Dedifferentiated amniotic fluid mesenchymal stem cell (primary cell): ENCODE data around the gene UBQLN4.
"Not testable (repeated sequence)": the region's sequence is repeated elsewhere in the genome, so short reads cannot be mapped to it uniquely, and the experiment has no call there.

Experiments
- DNase-seq: peaks from one replicate; pipeline ENCODE4 v3.0.0-alpha.2; 2016; ENCODE audit errors: extremely low spot score

The UBQLN4 gene

GRCh38 chr1:156062189-156062588 is 8.6 kb upstream of the UBQLN4 start:
- no peak for DNase-seq

- DNase-seq, result no peak
Measured at GRCh38 chr1:156060937-156061636, 7.5 kb upstream of the UBQLN4 start, which contains the start of gene RAB25. RAB25 (plus strand) TSS chr1:156061160; CDS start chr1:156061401, 241 bp downstream.

DNA sequence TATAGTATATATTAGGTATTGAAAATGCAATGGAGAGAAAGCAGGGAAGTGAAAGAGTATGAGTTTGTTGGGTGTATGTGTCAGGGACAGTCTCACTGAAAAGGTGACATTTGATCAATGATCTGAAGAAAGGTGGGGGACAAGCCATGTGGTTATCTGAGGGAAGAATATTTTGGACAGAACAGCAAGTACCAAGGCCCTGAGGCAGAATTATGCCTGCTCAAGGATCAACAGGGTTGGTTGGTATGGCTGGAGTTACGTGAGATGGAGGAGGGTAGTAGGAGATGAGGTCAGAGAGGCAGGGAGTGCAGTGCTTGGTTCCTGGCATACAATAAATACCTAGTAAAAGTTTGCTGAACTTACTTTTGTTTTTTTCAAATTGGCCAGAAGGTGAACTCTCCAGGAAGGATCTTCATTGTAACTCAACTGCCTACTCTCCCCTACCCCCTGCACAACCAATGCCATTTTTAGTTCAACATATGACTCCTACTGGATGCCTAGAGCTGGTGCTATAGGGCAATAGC is 2.8 kb upstream of the UBQLN4 start:
- DNase-seq, result no peak

- no peak for DNase-seq
Measured at GRCh38 chr1:156055281-156056048, 1.9 kb upstream of the UBQLN4 start.

- peak; percentile 98 for DNase-seq
Measured at GRCh38 chr1:156054500-156055280, 1.1 kb upstream of the UBQLN4 start, which contains the start of gene LAMTOR2. LAMTOR2 (plus strand) TSS chr1:156054782; CDS start chr1:156054890, 108 bp downstream.

DNA sequence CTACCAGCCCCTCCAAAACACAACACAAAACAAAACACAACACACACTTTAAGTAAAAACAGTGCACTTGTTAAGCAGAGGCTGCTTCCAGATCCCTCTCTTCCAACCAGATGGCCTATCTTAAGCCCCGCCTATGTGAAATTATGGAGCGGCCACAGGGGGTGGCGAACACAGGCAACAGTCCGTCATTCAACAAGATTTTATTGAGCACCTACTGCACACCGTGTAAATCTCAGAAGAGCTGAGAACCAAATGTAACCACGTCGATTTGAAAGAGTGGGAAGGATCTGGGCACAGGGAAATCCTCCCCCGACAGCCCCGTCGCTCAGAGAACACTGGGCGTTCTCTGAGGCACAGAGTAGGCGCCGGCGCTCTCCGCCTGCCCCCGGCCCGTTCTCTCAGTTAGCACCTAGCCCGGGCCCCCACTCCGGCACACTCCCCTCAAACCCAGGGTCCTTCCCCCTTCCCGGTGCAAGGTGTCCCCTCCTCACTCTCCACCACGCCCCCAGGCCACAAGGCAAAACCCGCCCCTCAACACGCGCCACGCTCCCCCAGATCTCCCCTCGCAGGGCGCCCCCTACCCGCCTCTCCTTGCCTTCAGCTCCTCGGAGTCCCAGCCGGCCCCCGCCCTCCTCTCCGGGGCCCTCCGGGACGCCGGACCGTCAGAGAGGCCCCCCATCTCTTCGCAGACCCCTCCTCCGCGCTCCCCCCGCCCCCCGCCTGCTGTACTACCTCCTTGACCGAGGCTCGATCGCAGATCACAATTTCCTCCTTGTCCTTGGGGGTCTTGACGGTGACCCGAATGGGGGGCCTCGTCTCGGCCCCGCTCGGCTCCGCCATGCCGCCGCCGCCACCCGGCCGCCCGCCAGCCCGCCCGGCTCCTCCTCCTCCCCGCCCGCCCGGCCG is 483 bp downstream of the UBQLN4 start:
- peak; percentile 52 for DNase-seq

DNA sequence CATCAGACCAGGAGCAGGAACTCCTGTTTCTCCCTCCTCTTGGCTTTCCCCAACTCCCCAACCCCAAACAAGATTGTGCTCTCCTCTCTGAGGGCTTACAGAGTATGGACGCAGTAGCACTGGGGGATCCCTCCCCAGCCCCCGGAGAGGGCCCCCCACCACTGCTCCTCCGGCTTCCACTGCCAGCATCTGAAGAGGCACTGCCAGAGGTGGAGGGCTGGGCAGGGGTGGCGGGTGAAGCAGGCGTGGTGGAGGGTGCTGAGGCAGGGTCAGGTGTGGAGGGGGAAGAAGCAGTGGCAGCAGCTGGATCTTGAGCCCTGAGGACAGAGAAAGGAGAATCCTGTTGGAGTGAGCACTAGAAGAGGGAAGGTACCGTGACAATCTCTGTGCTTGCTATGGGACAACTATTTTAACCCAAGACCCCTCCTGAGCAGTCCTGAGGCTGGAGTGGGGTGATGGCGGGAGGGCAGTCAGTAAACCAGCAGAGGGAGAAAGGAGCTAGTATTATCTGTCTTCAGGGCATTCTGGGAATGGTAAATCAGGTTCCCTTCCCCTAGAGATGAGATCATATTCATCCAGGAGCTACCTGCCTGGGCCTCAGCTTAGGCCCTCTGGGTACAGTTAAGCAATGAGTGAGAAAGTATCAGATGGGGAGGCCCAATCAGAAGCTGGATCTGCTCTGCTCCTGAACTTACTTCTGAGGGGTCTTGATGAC is 2.4 kb downstream of the UBQLN4 start:
- DNase-seq, result no peak

GRCh38 chr1:156050376-156050775 is 3.2 kb downstream of the UBQLN4 start:
- no peak for DNase-seq

DNA sequence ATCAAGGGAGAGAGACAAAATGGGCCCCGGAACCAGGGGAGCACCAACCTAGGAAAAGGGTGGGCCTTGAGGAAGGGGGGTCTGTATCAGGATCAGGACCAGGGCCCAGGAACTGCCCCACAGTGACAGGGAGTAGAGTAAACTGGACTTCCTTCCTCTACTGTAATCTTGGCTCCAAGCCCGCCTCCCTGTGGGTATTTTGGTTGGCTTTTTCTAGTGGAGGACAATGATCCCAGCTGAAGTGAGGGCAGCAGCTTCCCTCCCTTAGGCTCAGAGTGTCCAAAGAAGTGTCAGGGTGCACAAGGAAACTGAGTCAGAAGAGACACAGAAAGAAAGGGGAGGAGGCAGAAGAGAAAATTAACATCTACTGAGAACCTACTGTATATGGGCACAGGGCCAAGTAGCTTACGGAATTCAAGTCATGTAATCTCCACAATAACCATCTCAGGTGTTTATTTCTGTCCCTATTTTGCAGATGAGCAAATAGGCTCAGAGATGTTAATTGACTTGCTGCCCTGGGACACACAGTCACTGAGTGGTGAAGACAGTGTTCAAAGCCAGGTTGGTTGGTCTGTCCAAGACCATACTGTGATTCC is 4.8 kb downstream of the UBQLN4 start:
- DNase-seq, result no peak

GRCh38 chr1:156045076-156045475 is 8.5 kb downstream of the UBQLN4 start:
- no peak for DNase-seq

DNA sequence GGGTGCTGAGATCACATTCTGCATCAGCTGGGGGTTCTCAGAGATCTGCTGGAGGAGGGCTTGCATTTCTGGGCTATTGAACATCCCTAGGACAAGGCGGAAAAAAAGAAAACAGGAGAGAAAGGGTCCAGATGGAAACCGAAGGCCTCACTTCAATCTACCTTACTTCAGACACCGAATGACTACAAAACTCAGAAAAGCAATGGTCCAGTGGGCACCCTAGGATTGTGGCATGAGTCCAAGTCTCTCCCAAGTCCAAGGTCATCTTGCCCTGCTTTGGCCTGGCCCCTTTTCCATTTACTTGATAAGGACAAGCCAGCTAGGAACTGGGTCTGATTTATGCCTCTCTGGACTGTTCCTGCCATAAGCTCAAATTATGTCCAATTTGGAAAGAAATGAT is 10.8 kb downstream of the UBQLN4 start:
- DNase-seq, result no peak

GRCh38 chr1:156034991-156035390 is 18.6 kb downstream of the UBQLN4 start:
- not testable (repeated sequence) for DNase-seq

GRCh38 chr1:156033011-156033410 is 20.6 kb downstream of the UBQLN4 start:
- DNase-seq, result no peak

- DNase-seq, result no peak
Measured at GRCh38 chr1:156026588-156026987, 27.0 kb downstream of the UBQLN4 start.

DNA sequence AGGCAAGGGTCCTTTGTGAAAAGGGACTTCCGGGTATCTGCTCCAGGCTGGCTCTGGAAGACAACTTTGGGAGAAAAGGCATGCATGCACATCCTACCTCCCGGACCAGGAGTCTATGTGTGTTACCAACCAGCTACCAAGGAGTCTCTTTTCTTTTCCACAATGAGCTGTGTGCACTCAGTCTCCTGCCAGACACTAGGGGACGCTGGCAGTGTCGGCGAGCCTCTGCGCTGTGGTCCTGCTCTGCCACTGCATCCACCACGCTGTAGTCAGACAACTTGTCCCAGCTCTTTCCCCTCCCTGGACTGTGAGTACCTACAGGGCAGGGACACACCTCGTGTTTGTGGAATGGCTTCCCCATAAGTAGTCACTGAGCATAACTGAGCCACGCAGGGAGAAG is 27.7 kb downstream of the UBQLN4 start:
- no peak for DNase-seq

GRCh38 chr1:156024801-156025200 is 28.8 kb downstream of the UBQLN4 start:
- DNase-seq, result no peak

GRCh38 chr1:156021954-156022353 is 31.6 kb downstream of the UBQLN4 start:
- no peak for DNase-seq

DNA sequence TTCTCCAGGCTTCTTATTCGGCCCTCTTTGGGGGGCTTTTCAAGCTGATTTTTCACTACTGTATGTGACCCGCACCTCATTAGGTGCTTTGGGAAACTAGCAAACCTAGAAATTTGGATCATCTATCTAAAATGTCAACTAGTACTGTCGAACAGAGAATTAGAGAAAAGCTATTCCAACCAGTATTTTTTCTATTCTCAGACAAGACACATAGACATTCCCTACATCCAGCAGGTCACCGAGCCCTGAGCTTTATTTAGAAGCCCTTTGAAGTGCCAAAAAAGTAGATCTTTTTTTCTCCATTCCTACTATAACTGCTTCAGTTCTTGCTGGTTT is 32.5 kb downstream of the UBQLN4 start:
- no peak for DNase-seq

GRCh38 chr1:156020293-156021092 is 33.1 kb downstream of the UBQLN4 start, which contains the start of gene SSR2:
SSR2 (minus strand) TSS chr1:156020951; CDS start chr1:156020167, 784 bp downstream.
- DNase-seq, result peak; percentile 94
